KMS-11 (cell line): ENCODE data around the gene JAKMIP2.

Experiments
- H2AFZ ChIP-seq: fragments of 200-600 bp; sonication (generic); 2 replicates; pipeline ENCODE4 v1.6.1; 2016; ENCODE audit warnings: antibody characterized with exemption, mixed run types, low read depth
- H3K27ac ChIP-seq: fragments of 200-600 bp; sonication (generic); 2 replicates; pipeline ENCODE4 v1.6.1; 2016; ENCODE audit warnings: mild to moderate bottlenecking, mixed run types
- H3K27me3 ChIP-seq: fragments of 200-600 bp; sonication (generic); 2 replicates; pipeline ENCODE4 v1.6.1; 2017; ENCODE audit warnings: mild to moderate bottlenecking, low read depth, mixed run types, moderate library complexity; ENCODE audit not compliant: insufficient read depth
- H3K36me3 ChIP-seq: fragments of 200-600 bp; sonication (generic); 2 replicates; pipeline ENCODE4 v1.6.1; 2017; ENCODE audit warnings: mild to moderate bottlenecking, mixed run types; ENCODE audit not compliant: insufficient read depth
- H3K4me1 ChIP-seq: fragments of 200-600 bp; sonication (generic); 2 replicates; pipeline ENCODE4 v1.6.1; 2016; ENCODE audit warnings: mild to moderate bottlenecking, low read depth, mixed run types; ENCODE audit not compliant: poor library complexity, severe bottlenecking
- H3K4me2 ChIP-seq: fragments of 200-600 bp; sonication (generic); 2 replicates; pipeline ENCODE4 v1.7.0; 2016; ENCODE audit warnings: mild to moderate bottlenecking, mixed run types
- H3K4me3 ChIP-seq: fragments of 200-600 bp; sonication (generic); IDR thresholded peaks from 2 replicates; pipeline ENCODE4 v1.6.1; 2017; ENCODE audit warnings: low read depth, low read length, mixed read lengths; ENCODE audit not compliant: insufficient read depth
- H3K79me2 ChIP-seq: fragments of 200-600 bp; sonication (generic); 2 replicates; pipeline ENCODE4 v1.6.1; 2016; ENCODE audit warnings: low read depth, mixed run types; ENCODE audit not compliant: insufficient read depth
- H3K9ac ChIP-seq: fragments of 200-600 bp; sonication (generic); 2 replicates; pipeline ENCODE4 v1.6.1; 2016; ENCODE audit warnings: mild to moderate bottlenecking, mixed run types
- H4K20me1 ChIP-seq: fragments of 200-600 bp; sonication (generic); 2 replicates; pipeline ENCODE4 v1.6.1; 2016; ENCODE audit warnings: mild to moderate bottlenecking, mixed run types; ENCODE audit not compliant: insufficient read depth
- TF ChIP-seq, protein P1 (sequence below): fragments of 200-600 bp; sonication (generic); conservative IDR thresholded peaks from 2 replicates; pipeline ENCODE4 v1.6.1; 2017; ENCODE audit warnings: low read depth, mild to moderate bottlenecking, antibody characterized with exemption, low read length, moderate library complexity, mixed read lengths

JAKMIP2 gene

DNA sequence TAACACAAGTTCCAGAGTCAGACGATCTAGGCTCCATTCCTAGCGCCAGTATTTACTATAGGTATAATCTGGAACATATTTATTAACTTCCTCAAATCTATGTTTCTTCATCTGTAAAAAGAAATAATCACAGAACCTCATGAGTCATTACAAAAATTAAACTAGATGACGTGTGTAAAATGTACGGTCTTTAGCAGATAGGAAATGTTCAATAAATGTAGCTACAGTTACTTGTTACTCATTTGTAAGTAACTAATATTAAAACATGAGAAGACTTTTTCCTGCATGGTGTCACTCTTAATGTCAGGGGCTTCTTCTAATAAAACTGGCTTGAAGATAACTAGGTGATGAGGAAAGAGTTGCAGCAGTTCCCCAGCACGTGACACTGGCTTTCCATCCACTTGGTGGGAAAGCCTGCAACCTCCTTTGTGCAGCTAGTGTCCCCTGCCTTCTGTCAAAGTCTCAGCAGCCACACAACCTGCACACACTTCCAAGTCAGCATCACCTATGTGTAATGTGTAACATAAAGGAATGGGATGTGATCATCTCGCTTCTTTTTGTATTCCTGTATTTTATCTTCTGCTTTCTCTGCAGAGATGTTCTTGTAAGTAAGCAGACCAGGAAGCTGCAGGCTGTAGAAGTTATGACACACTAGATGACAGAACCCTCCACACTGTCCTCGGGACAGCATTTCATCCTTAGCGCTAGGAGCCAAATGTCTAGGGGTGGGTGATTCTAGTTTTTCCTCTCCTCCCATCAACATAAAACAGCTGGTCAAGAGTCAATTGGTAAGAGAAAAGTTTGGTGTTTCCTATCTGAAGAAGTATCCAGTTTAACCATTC is 1.8 kb upstream of the JAKMIP2 start:
- H3K4me1 ChIP-seq, result peaks cover 23% of the 10 kb centered on the region
- no peak overlapping the region for H2AFZ ChIP-seq
- no peaks in the 10 kb centered on the region for H4K20me1 ChIP-seq
- no peaks in the 10 kb centered on the region for H3K27me3 ChIP-seq
- H3K79me2 ChIP-seq, result peaks cover 23% of the 10 kb centered on the region
- H3K27ac ChIP-seq, result no peak overlapping the region
- H3K9ac ChIP-seq, result no peak overlapping the region
- H3K4me2 ChIP-seq, result no peak overlapping the region
- no peaks in the 10 kb centered on the region for H3K36me3 ChIP-seq
- no peak overlapping the region for H3K4me3 ChIP-seq
- TF ChIP-seq, protein P1, sequence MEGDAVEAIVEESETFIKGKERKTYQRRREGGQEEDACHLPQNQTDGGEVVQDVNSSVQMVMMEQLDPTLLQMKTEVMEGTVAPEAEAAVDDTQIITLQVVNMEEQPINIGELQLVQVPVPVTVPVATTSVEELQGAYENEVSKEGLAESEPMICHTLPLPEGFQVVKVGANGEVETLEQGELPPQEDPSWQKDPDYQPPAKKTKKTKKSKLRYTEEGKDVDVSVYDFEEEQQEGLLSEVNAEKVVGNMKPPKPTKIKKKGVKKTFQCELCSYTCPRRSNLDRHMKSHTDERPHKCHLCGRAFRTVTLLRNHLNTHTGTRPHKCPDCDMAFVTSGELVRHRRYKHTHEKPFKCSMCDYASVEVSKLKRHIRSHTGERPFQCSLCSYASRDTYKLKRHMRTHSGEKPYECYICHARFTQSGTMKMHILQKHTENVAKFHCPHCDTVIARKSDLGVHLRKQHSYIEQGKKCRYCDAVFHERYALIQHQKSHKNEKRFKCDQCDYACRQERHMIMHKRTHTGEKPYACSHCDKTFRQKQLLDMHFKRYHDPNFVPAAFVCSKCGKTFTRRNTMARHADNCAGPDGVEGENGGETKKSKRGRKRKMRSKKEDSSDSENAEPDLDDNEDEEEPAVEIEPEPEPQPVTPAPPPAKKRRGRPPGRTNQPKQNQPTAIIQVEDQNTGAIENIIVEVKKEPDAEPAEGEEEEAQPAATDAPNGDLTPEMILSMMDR, result no peak

GRCh38 chr5:147780924-147781573 is 1.5 kb downstream of the JAKMIP2 start:
- peak overlapping the region; percentile 59; the same call in 1 of the 2 replicates for H3K9ac ChIP-seq
- peaks cover 37% of the 10 kb centered on the region for H3K79me2 ChIP-seq
- H2AFZ ChIP-seq, result no peak overlapping the region
- no peaks in the 10 kb centered on the region for H3K36me3 ChIP-seq
- H3K4me3 ChIP-seq, result no peak overlapping the region
- no peaks in the 10 kb centered on the region for H4K20me1 ChIP-seq
- TF ChIP-seq, protein P1, result no peak
- peak overlapping the region; percentile 78; the same call in 1 of the 2 replicates for H3K27ac ChIP-seq
- H3K4me1 ChIP-seq, result peaks cover 52% of the 10 kb centered on the region
- peak overlapping the region; percentile 85 for H3K4me2 ChIP-seq
- H3K27me3 ChIP-seq, result no peaks in the 10 kb centered on the region

- Histone ChIP-seq H4K20me1 (no peaks in the 10 kb centered on the region), H3K4me1 (peaks cover 52% of the 10 kb centered on the region), H3K27ac (peak overlapping the region; percentile 78), H2AFZ (no peak overlapping the region), H3K4me3 (no peak overlapping the region), H3K36me3 (no peaks in the 10 kb centered on the region), H3K4me2 (peak overlapping the region; percentile 85), H3K9ac (peak overlapping the region; percentile 59; the same call in 1 of the 2 replicates), H3K79me2 (peaks cover 37% of the 10 kb centered on the region), H3K27me3 (no peaks in the 10 kb centered on the region)
- TF ChIP-seq, protein P1, result no peak
These were observed 2.8 kb downstream of the JAKMIP2 start for GRCh38 chr5:147779694-147780093.

DNA sequence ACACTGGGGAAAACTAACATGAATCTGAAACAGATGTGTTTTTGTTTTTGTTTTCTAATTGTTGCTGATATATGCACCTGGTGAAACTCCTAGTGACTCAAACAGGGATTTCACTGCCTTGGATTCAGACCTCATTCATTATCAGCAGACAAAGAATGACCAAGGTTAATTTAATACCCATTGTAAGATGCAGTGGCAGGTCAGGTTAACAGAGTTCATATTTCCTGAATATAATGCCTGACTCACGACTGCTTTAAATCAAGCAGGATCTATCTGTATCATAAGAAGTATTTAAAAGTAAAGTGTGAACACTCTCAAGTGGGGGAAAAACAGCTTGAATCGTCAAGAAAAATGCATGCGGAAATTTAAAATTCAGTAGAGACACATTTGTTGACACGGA is 5.5 kb downstream of the JAKMIP2 start:
- Histone ChIP-seq H2AFZ (no peak overlapping the region), H3K27ac (no peak overlapping the region), H3K4me3 (no peak overlapping the region), H3K27me3 (no peaks in the 10 kb centered on the region), H4K20me1 (no peaks in the 10 kb centered on the region), H3K79me2 (peaks cover 37% of the 10 kb centered on the region), H3K4me1 (peaks cover 46% of the 10 kb centered on the region), H3K36me3 (no peaks in the 10 kb centered on the region), H3K9ac (no peak overlapping the region), H3K4me2 (no peak overlapping the region; the same call in 1 of the 2 replicates)
- TF ChIP-seq, protein P1, result no peak
